Activated CD4-positive, CD25-positive, alpha-beta regulatory T cell treated with anti-CD3 and anti-CD28 coated beads, Interleukin-2, amount 50 U/mL, for 24 hours (primary cell): ENCODE measurements around the gene NUP214.
"Not testable (repeated sequence)": the region's sequence is repeated elsewhere in the genome, so short reads cannot be mapped to it uniquely, and the experiment has no call there.

Experiments
- ATAC-seq, 2 donors: fragments of 150-1000 bp; cut with Tn5 transposase; one replicate each; pipeline ENCODE4 v1.10.0; 2021; ENCODE audit warnings: mild to moderate bottlenecking in 1 of 2, moderate library complexity in 1 of 2

Gene NUP214

GRCh38 chr9:131198041-131198715 is 72.8 kb downstream of the NUP214 start:
- no peak for ATAC-seq

- no peak for ATAC-seq
Observed at GRCh38 chr9:131201856-131202255, 76.5 kb downstream of the NUP214 start.

DNA sequence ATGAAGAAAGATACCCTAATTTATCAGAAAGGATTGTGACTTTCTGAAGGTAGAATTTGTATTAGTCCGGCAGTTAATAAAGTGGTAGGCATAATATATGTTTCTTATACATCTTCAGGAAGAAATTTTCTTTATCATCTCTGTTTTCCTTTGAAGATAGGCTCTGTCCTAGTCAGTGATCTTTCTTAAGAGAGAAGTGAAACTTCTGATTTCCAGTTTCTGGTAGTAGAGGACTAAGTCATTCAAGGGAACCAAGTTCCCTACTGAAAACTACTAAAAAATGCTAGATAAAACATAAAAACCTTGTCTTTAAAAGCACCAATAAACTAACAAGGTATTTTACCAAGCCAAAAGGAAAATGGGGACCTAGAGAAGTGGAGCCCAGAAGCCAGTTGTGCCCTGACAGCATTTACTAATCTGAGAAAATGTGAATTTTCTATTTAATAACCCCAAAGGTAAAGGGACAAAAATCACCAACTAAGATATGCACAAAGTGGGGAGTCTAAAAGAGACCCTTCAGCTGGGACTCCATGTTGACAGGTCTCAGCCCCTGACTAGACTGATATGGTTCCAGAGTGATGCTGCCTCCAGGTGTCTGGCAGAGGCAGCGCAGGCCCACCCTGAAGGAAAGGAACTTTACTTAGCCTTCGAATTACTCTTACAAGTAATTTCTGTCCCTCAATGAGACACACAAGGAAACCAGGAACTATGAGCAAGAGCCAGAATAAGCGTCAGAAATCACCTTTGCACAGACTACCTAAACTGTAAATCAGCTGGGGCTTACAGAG is 78.2 kb downstream of the NUP214 start:
- peak in 1 of 2 donors; percentile 36 for ATAC-seq

DNA sequence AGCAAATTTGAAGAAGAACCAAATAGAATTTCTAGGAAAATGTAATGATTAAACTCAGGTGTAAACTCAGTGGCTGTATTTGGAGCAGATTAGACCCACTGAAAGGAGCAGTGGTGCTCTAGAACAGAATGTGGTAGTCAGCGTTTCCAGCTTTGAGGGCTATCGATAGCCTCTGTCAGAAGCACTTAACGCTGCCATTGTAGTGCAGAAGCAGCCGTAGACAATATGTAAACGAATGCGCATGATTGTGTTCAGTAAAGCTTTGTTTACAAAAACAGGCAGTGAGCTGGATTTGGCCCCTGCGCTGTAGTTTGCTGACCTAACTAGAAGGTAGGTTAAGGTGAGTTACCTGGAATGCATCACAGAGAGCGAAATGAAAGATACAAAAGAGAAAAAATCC is 78.9 kb downstream of the NUP214 start:
- ATAC-seq: no peak

DNA sequence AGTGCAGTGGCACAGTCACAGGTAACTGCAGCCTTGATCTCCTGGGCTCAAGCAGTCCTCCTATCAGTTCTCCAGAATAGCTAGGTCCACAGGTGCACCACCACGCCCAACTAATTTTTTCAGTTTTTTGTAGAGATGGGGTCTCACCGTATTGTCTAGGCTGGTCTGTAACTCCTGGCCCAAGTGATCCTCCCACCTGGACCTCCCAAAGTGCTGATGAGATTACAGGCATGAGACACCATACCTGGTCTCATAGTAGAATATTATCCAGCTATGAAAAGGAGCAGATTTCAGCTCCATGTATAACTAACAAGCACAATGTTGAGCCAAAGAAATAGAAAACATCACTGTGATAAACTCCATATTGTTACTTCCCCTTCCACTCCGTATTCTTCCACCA is 81.1 kb downstream of the NUP214 start:
- no peak for ATAC-seq

DNA sequence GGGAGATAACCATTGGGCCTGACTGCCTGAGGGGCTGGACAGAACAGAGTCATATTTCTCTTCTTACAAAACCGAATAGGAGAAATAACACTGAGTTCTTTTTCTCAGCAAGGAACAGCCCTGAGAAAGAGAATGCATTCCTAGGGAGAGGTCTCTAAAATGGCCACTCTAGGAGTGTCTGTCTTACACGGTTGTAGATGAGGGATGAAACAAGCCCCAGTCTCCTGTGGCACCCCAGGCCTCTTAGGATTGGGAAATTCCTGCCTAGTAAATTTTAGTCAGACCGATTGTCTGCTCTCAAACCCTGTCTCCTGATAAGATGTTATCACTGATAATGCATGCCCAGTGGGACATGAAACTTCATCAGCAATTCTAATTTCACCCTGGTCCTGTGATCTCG is 86.5 kb downstream of the NUP214 start:
- not testable (repeated sequence) for ATAC-seq

GRCh38 chr9:131214286-131214856 is 89.0 kb downstream of the NUP214 start:
- no peak for ATAC-seq

DNA sequence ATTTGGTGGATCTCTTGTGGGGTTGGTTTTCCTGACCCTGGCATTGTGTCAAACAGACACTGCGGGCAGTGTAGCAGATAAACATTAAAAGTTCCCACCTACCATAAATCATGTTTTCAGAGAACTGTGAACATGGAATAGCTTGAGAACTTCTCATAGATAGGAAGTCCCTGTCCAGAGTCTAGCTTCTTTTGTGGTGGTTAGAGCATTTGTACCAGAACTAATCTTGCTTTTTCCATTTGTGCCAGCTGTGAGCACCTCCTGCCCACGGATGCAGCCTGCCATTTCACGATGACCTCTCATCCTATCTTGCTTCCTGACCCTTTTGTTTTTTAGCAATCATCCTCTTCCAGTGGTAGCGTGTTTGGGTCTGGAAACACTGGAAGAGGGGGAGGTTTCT is 89.5 kb downstream of the NUP214 start:
- ATAC-seq: no peak

DNA sequence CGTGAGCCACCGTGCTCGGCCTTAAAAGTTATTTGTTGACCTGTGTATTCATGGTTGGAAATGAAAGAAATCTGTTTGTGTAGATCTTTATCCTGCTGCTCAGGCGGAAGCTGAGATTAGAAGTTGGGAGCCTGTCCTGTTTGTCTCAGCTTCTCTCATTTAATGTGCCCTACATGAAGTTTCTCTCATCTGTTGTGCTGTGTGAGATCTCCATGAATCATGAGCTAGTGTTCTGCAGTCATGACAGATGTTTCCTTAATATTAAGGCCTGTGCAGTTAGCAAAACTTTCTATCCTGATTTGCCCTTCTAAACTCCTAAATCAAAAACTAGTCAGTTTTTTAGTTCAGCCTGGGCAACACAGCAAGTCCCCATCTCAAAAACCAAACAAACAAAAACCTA is 91.4 kb downstream of the NUP214 start:
- ATAC-seq: no peak

DNA sequence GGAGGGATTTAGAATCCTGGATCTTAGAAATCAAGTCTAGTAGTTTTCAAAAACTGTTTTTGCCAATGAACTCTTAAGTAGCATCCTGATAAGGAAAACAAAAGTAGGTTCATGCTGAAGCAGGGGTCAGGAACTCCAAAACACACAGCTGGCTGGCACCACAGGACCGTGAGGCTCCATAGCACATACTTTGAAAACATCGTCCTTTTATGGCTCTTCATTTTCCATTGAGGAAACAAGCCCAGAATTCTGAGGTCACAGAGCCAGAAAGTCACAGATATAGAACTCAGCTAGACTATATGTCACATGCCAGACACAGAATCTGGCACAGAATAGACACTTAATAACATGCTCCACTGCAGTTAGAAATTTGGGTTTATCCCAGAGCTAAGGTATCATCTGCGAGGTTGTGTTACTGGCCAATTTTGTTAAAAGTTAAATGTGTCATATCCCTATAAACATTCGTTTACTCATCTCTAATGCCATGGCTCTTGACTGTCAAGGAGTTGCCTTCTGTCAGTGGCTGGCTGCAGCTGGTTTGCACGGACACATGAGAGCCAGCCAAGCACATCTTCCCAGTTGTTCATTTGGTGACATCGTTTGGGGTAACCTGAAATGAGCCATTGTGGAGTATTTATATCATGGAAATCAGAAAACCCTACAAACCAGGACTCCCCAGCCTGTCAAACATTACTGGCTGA is 92.1 kb downstream of the NUP214 start:
- ATAC-seq: no peak

- no peak for ATAC-seq
Observed at GRCh38 chr9:131218370-131218769, 93.0 kb downstream of the NUP214 start.

- no peak for ATAC-seq
Observed at GRCh38 chr9:131220485-131220884, 95.1 kb downstream of the NUP214 start.

DNA sequence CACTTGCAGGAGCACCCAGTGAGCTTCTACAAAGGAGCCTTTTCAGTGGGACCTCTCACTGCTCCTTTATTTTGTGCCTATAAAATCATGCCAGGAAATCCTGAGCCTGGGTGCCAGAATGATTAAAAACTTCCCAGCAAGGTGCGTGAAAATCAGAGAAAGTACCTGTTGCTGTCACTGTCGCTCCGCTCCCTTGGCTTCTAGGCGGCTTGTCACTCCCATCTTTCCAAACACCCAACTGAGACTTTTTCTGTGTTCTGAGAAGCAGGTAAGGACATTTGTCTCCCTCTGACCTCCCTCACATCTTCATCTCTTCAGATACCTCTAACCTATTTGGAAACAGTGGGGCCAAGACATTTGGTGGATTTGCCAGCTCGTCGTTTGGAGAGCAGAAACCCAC is 97.1 kb downstream of the NUP214 start:
- no peak for ATAC-seq

DNA sequence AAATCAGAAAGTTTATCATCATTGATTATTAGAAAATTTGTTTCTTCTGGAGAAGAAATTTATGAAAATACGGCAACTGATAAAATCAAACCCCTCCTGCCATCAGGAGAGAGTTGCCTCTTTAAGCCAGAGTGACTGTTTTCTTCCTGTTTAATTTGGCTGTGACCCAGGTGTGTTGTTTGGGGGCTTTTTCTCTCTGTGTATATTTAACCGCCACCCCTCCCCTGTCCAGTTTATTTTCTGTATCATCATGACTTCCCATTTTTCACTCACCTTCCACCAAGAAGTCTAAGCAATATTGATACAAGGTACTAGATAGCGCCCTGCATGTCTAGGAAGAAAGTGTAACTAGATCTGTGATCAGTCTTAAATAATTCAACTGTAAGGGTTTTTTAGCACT is 100.8 kb downstream of the NUP214 start:
- no peak for ATAC-seq

- no peak for ATAC-seq
Observed at GRCh38 chr9:131227112-131227958, 101.9 kb downstream of the NUP214 start.

DNA sequence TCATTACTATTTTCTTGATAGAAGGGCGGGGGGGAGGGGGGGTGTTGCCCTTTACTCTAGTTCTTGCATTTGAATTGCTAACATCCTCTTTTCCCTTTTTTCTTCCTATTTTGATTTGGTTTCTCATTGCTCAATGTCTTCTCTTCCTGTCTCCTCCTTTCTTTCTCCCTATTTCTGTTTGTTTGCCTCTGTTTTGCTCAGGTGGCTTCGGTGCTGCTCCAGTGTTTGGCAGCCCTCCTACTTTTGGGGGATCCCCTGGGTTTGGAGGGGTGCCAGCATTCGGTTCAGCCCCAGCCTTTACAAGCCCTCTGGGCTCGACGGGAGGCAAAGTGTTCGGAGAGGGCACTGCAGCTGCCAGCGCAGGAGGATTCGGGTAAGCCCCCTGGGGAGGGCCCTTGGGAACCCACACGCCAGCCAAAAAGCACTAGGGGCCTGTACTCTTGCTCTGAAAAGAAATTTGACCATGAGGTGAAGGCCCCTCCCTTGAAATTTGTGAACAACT is 102.6 kb downstream of the NUP214 start:
- no peak for ATAC-seq

DNA sequence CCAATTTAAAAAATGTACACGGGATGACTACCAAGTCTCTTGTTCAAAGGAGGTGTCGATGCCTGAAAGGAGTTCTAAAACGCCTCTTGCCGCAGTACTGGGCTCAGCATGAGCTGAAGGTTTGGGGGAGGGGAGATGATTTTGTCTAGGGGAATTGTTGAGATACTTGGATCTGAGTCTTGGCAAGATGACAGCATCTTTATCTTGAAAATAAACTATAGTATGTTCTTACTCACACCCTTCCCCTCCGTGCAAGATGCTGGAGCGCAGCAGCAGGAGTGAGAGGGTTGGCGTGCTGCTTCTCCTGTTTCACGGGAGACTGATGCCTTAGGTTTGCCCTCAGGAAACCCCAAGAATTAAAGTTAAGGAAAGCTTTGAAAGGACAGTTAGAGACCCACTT is 103.6 kb downstream of the NUP214 start:
- ATAC-seq: no peak

GRCh38 chr9:131233556-131233955 is 108.2 kb downstream of the NUP214 start:
- ATAC-seq: peak; percentile 44 to 47

GRCh38 chr9:131233995-131234394 is 108.6 kb downstream of the NUP214 start:
- peak in 1 of 2 donors; percentile 8 for ATAC-seq

DNA sequence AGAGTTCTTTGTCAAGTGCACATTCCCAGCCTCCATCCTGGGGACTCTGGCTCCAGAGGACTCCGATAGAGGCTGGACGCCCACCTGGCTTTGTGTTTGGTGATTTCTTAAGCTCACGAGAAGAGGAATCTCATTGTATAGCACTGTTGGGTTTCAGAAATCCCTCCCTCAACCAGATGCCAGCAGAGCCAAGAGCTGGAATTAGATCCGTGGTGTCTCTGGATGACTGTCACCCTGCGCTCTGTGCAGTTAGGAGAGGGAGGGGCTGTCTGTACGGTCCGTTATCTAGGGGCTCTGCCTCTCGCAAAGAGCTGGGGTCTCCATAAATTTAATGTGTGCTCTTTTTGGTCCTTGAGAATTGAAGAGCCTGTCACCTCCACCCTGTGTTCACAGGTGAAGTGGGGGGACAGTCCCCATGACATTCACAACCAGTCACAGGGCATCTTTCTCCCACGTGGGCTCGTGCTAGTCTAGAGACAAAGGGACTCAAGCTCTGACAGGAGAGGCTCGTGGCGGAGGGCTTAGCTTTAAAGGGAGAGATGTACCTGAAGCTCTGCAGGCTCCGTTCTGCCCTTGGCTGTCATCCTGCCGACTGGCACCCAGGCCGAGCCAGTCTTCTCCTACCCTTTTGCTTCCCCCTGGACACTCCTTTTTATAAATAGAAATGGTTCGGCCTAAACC is 109.6 kb downstream of the NUP214 start:
- ATAC-seq: no peak

GRCh38 chr9:131235480-131235851 is 110.1 kb downstream of the NUP214 start:
- ATAC-seq: no peak

- ATAC-seq: no peak
Observed at GRCh38 chr9:131236161-131236560, 110.8 kb downstream of the NUP214 start.
